GM19035 (cell line): ENCODE data around the gene ADRA1B.
"Not testable (repeated sequence)": the region's sequence is repeated elsewhere in the genome, so short reads cannot be mapped to it uniquely, and the experiment has no call there.

ENCODE experiments used
- ATAC-seq: cut with Tn5 transposase; IDR thresholded peaks from one replicate; pipeline ENCODE4 v1.9.1; 2021; ENCODE audit not compliant: unreplicated experiment

Gene ADRA1B

DNA sequence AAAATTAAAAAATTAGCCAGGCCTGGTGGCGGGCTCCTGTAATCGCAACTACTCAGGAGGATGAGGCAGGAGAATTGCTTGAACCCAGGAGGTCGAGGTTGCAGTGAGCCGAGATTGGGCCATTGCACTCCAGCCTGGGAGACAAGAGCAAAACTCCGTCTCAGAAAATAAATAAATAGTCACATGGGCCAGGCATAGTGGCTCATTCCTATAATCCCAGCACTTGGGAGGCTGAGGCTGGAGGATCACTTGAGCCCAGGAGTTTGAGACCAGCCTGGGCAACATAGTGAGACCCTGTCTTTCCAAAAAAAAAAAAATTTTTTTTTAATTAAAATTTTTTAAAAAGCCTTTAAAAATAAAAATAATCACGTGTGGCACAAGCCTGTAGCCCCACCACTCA is 97.9 kb downstream of the ADRA1B start:
- not testable (repeated sequence) for ATAC-seq

DNA sequence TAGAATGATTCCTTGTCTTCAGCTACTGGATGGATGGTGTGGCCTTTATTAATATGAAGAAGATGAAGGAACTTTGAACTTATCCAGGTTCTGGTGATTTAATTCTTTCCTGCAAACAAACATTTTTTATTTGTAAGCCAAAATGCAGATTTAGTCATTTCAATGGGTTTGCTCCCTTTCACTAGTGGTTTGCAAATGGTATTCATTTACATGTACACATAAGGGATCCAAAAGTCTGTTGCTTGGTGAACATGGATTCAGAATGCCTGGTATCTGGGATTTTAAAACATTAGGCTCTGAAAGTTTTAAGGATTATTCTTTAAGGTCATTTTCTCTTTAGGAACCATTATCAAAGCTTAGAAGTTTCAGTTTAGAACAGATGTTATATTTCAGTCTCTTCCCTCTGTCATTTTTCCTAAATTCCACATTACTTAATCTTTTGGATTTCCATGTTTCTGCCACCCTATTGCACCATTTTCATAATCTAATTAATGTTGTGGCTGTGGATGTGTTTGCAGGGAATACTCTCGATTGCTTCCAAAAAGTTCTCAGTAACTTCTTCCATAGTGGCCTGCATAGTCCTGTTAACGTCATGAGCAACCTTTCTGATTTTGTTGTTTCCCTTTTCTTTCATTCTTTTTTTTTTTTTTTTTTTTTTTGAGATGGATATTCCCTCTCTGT is 102.8 kb downstream of the ADRA1B start:
- ATAC-seq = no peak

DNA sequence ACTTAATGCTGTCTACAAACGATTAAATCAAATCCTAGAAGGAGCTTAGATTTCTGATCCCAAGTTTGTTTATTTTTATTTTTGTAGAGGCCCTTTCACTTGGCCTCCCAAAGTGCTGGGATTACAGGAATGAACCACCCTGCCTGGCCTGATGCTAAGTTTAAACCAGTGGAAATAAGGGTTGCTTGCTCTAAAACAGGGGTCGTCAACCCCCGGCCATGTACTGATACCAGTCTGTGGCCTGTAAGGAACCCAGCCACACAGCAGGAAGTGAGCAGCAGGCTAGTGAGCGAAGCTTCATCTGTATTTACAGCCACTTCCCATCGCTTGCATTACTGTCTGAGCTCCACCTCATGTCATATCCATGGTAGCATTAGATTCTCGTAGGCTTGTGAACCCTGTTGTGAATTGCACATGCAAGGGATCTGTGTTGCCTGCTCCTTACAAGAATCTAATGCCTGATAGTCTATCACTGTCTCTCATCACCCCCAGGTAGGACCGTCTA is 104.0 kb downstream of the ADRA1B start:
- no peak for ATAC-seq

DNA sequence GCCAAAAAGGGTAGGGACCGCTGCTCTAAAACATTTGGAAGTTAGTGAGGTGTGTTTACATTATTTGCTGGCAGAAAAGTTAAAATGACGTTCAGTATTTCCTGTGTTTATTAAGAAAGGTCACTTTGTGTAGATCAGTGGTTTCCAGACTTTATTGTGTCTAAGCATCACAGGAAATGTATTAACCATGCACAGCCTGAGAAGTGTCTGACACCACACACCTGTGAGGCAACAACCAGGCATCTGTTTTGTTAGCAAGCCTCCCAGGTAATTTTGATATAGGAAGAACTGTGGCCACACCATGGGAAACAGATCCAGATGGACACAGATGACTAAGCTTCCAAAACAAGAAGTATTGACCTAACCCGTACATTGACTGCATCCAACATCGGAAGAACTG is 104.7 kb downstream of the ADRA1B start:
- ATAC-seq = no peak

DNA sequence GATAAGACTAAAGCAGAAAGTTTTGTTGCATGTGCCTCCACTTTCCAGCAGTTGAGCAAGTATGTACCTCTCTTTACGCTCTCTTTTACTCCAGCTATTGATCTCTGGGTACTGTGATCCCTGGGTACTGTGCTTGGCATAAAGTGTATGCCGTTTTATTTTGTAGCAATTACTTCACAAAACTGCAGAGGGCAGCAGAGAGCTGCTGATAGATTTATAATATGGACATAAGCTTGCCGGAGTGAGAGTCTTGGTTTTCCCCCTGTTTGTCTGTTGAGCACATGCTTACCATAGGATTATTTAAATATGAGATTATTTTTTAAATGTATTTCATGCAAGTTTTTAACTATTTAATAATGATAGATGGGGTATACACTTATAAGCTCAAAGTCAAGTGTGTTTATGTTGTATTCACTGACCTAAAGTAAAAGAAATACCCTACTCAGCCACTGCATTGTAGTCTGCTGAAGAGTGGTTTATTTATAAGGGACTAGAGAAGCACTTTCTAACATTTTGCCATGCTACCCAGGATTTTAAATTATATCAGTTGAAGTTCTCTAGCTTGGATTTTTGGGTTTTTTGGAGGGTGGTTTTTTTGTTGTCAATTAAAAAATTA is 105.7 kb downstream of the ADRA1B start:
- peak; percentile 95 for ATAC-seq
